GM18867 (cell line): ENCODE data around the gene PIMREG.
"Not testable (repeated sequence)": the region's sequence is repeated elsewhere in the genome, so short reads cannot be mapped to it uniquely, and the experiment has no call there.

Experiments used
- ATAC-seq: cut with Tn5 transposase; IDR thresholded peaks from one replicate; pipeline ENCODE4 v1.9.1; 2021; ENCODE audit warnings: mild to moderate bottlenecking, moderate library complexity; ENCODE audit not compliant: unreplicated experiment

Gene PIMREG

DNA sequence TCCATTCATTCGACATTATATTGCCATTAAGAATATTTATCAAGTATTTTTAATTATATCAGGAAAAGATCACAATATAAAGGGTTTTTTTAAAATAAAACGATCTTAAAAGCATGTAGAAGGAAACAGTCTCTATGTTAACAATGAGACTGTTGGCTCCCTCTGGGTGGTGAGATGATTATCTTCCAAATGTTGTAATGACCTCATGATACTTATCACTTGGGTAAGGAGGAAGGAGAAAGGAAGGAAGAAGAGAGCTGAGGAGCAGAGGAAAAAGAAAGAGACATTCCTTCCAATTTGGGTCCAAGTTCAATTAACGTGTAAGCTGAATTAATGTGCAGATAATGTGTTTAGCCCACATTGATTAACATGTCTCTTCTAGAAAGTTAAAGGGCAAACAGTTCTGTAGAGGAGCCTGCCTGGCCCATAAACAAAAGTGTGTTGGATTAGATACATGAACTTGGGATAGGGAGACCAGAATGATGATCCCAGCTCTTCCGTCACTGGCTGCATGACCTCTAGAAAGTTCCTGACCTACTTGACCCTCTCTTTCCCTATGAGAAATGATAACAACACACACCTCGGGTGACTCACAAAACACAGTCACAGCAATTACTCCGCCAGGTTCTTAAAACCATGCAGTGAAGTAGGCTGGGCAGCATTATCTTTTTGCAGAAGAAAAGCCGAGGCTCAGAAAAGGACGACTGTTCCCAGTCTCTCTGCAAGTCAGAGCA is 32.0 kb downstream of the PIMREG start:
- ATAC-seq: no peak

GRCh38 chr17:6476810-6477179 is 32.5 kb downstream of the PIMREG start:
- ATAC-seq: no peak

- ATAC-seq: no peak
Observed at GRCh38 chr17:6477831-6478383, 33.7 kb downstream of the PIMREG start.

- ATAC-seq: no peak
Observed at GRCh38 chr17:6478486-6478885, 34.2 kb downstream of the PIMREG start.

DNA sequence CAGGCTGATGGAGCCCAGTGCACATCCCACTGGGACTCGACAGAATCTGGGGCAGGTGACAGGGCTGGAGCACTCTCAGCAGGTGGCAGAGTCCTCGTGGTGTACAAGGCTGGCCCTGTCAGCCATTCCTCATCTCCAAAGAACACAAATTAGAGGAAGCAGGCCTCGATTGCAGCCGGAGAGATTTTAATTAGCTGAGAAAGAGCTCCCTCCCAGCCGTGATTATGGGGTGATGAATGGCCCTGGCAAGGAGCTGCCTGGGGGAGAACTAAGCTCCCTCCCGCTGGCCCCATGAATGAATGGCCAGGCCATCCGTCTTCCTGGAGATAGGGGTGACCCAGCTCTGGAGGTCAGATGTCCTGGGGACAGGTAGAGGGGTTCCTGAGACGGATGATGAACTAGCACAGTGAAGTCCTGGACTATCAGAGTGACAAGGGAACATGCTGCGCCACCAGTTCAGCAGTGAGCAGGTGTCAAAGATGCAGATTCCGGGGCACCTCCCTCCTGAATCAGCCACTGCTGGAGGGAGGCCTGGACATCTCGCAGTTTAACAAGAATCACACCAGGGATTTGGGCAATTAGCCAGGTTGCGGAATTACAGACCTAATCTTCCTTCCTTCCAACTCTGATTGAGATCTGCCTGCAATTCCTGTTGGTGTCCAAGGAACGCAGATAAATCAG is 35.5 kb downstream of the PIMREG start:
- no peak for ATAC-seq

DNA sequence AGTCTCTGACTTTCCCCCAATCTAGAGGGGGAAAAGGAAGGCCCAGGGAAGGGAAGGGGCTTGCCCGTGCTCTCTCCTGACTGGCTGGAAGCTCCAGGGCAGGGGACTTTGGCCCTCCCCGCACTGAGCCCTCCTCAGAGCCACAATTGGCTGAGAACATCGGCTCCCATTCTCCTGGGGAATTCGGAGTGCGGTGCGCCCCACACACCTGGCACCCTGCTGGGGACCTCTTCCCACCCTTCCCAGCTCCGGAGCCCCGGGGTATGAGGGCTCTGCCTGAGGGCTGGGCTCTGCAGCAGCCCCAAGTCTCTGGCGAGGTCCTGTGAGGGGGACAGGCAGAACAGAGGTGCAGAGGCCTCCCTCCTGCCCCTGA is 36.0 kb downstream of the PIMREG start:
- no peak for ATAC-seq

DNA sequence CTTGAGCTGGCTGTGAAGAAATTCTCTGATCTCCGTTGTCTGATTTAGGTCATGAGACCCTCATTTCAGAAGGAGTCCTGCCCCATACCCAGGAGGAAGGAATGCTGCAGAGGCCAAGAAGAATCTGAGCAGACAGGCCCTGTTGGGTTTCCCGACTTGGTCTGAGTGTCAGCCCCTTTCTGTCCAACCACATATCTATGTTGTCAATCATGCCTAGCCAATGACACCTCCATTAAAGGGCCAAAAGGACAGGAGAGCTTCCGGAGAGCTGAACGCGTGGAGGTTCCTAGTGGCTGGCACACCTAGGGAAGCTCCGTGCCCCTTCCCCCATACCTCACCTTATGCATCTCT is 37.8 kb downstream of the PIMREG start:
- ATAC-seq: no peak

DNA sequence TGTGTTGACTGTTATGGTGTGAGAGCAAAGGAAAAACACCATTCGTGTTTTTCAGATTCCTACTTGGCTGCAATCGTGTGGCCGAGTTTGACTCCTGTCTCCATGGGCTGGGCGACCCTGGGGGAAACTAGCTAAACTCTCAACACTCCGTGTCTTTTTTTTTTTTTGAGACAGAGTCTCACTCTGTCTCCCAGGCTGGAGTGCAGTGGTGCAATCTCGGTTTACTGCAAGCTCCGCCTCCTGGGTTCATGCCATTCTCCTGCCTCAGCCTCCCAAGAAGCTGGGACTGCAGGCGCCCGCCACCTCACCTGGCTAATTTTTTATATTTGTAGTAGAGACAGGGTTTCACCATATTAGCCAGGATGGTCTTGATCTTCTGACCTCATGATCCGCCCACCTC is 38.5 kb downstream of the PIMREG start:
- not testable (repeated sequence) for ATAC-seq

- no peak for ATAC-seq
Observed at GRCh38 chr17:6483507-6483906, 39.3 kb downstream of the PIMREG start.

- ATAC-seq: no peak
Observed at GRCh38 chr17:6485646-6486412, 41.6 kb downstream of the PIMREG start.

DNA sequence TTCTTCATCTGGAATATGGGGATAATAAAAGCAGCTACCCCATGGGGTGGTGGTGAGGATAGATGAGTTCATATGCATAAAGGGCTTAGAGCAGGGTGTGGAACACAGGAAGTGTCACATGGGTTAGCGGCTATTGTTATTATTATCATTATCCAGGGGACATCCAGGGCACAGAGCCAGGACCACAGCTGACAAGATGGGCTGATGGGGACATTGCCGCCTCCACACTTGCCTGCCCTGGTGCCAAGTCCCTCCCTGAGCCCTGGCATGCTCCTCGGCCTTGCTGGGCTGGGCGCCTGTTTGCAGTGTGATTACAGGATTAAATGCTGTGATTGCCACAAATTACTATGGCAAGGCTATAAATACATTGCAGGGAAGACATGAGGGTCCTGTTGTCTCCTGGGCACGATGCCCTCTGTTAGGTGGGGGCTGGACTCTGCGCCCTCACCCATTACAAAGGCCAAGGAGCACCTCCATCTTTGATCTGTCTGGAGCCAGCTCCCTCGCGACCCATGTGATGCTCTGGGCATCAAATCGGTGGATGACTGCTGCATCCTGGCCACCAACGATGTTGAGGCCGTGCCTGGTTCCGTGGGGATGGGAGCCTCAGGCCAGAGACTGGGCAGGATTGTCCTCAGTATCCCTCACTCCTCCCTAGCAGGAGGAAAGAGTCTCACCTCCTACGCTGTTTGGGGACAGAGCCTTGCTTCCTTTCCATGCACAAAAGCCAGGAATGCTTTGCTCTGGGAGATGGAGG is 43.2 kb downstream of the PIMREG start:
- no peak for ATAC-seq

DNA sequence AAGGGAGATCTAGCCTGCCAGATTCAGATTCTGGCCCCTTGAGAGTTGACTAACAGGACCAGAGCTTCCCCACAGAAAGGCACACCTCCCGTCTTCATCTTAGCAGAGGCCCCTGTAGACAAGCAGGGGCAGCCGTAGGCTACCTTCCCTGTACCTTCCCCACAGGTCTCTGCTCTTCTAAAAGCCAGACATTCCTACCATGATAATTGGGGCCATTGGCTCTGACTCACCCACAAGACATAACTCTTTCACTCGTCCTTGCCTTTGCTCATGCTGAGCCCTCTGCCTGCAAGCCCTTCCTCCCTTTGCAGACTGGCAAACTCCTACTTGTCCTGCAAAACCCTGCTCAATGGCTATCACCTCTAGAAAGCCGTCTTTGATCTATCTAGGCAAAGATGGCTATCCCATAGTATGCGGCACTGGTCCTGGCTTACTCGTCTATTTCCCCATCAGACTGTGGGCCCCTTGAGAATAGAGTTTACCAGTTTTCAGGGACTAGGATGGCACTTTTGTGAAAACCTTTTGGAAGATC is 43.8 kb downstream of the PIMREG start:
- ATAC-seq: no peak

GRCh38 chr17:6489016-6489550 is 44.8 kb downstream of the PIMREG start:
- ATAC-seq: no peak

GRCh38 chr17:6491071-6491700 is 46.9 kb downstream of the PIMREG start:
- ATAC-seq: no peak

- no peak for ATAC-seq
Observed at GRCh38 chr17:6492892-6493674, 48.8 kb downstream of the PIMREG start.

GRCh38 chr17:6494239-6494941 is 50.1 kb downstream of the PIMREG start:
- no peak for ATAC-seq

- no peak for ATAC-seq
Observed at GRCh38 chr17:6495450-6496115, 51.3 kb downstream of the PIMREG start.

- no peak for ATAC-seq
Observed at GRCh38 chr17:6496116-6496481, 51.8 kb downstream of the PIMREG start.
